B cell (primary cell): ENCODE data around the gene DENND2A. TPM values are rescaled to one million over a fixed set of nuclear protein-coding genes. Genes with fewer than 3 reads are reported as not detected.

Experiments used
- ATAC-seq: fragments of 200-7000 bp; cut with Tn5 transposase; one replicate; pipeline ENCODE4 v1.10.0; 2021; ENCODE audit warnings: low read depth, mild to moderate bottlenecking, moderate number of reproducible peaks, moderate library complexity
- CTCF ChIA-PET: fragments of 350-600 bp; sonication (Branson Sonifier 250); formaldehyde crosslinking; loops from one replicate; lab custom pipeline; 2021; ENCODE audit warnings: antibody characterized with exemption, inconsistent platforms; lab: Charles Lee
- POLR2A ChIA-PET: fragments of 350-600 bp; sonication (Branson Sonifier 250); formaldehyde crosslinking; loops from one replicate; lab custom pipeline; 2021; ENCODE audit warnings: antibody characterized with exemption; lab: Charles Lee
- DNase-seq: peaks from one replicate; pipeline ENCODE4 v3.0.0; 2013
- H2AFZ ChIP-seq: 2 replicates; pipeline ENCODE4 v1.6.1; 2012; ENCODE audit warnings: mild to moderate bottlenecking, low read depth, low read length; ENCODE audit not compliant: insufficient read depth, poor library complexity, severe bottlenecking
- H3K27ac ChIP-seq, 2 donors: 1 replicate in 1 of 2; 2 replicates in 1 of 2; pipeline ENCODE4 v1.5.1; 2012 to 2013; ENCODE audit warnings: low read length in 2 of 2, mild to moderate bottlenecking in 2 of 2, moderate library complexity in 1 of 2
- H3K27me3 ChIP-seq, 4 experiments: fragments of 200-600 bp in 1 of 4; sonication (generic) in 1 of 4; replicated peaks in 1 of 4; 1 replicate in 2 of 4; 2 replicates in 2 of 4; pipeline versions ENCODE4 v1.6.1 to v1.7.0; 2013 to 2016; ENCODE audit warnings: low read length in 3 of 4, mild to moderate bottlenecking in 2 of 4, mixed read lengths in 1 of 4, moderate library complexity in 1 of 4; ENCODE audit not compliant: insufficient read depth in 4 of 4, control insufficient read depth in 3 of 4; ENCODE audit errors: control extremely low read depth in 1 of 4
- H3K36me3 ChIP-seq, 2 experiments: replicated peaks in 1 of 2; 1 replicate in 1 of 2; 2 replicates in 1 of 2; pipeline versions ENCODE4 v1.6.1 to v1.7.1; 2013; ENCODE audit warnings: low read length in 1 of 2; ENCODE audit not compliant: insufficient read depth in 2 of 2, control insufficient read depth in 1 of 2; ENCODE audit errors: control extremely low read depth in 1 of 2, extremely low read depth in 1 of 2
- H3K4me1 ChIP-seq, 2 donors: fragments of 200-600 bp in 1 of 2; sonication (generic) in 1 of 2; 1 replicate in 1 of 2; 2 replicates in 1 of 2; pipeline versions ENCODE4 v1.5.1 to v1.6.1; 2013 to 2017; ENCODE audit warnings: low read length in 2 of 2; ENCODE audit not compliant: control insufficient read depth in 2 of 2, insufficient read depth in 2 of 2
- H3K4me2 ChIP-seq: replicated peaks from 2 replicates; pipeline ENCODE3; 2012; ENCODE audit warnings: mild to moderate bottlenecking, low read depth, low read length; ENCODE audit not compliant: poor library complexity, severe bottlenecking
- H3K4me3 ChIP-seq, 5 experiments: fragments of 200-600 bp in 1 of 5; sonication (generic) in 1 of 5; 1 replicate in 3 of 5; 2 replicates in 2 of 5; pipeline versions ENCODE4 v1.5.1 to v1.7.0; 2011 to 2016; ENCODE audit warnings: low read length in 4 of 5, mild to moderate bottlenecking in 4 of 5, low read depth in 2 of 5, control low read depth in 1 of 5, moderate library complexity in 1 of 5; ENCODE audit not compliant: insufficient read depth in 1 of 5; ENCODE audit errors: control extremely low read depth in 1 of 5, extremely low read depth in 1 of 5
- H3K79me2 ChIP-seq: fragments of 200-600 bp; sonication (generic); one replicate; pipeline ENCODE4 v1.6.0; 2016; ENCODE audit warnings: low read length; ENCODE audit not compliant: control insufficient read depth, insufficient read depth
- H3K9ac ChIP-seq: fragments of 200-600 bp; sonication (generic); 2 replicates; pipeline ENCODE4 v1.6.1; 2017; ENCODE audit warnings: mild to moderate bottlenecking, low read length, moderate library complexity
- H3K9me3 ChIP-seq, 3 donors: one replicate each; pipeline versions ENCODE4 v1.6.1 to v1.7.1; 2013; ENCODE audit warnings: low read length in 2 of 3; ENCODE audit not compliant: control insufficient read depth in 2 of 3, insufficient read depth in 1 of 3; ENCODE audit errors: control extremely low read depth in 1 of 3
- H4K20me1 ChIP-seq: 2 replicates; pipeline ENCODE4 v1.6.0; 2012; ENCODE audit warnings: mild to moderate bottlenecking, low read length; ENCODE audit not compliant: insufficient read depth, control insufficient read depth, poor library complexity, severe bottlenecking
- H3K27ac Mint-ChIP-seq: one replicate; pipeline ENCODE4 v1.8.0; 2021; ENCODE audit warnings: mixed read lengths
- H3K27me3 Mint-ChIP-seq: one replicate; pipeline ENCODE4 v1.8.0; 2021; ENCODE audit warnings: mixed read lengths
- H3K4me1 Mint-ChIP-seq: one replicate; pipeline ENCODE4 v1.8.0; 2021; ENCODE audit warnings: mixed read lengths
- H3K4me3 Mint-ChIP-seq: one replicate; pipeline ENCODE4 v1.8.0; 2021; ENCODE audit warnings: mixed read lengths
- H3K9me3 Mint-ChIP-seq: one replicate; pipeline ENCODE4 v1.8.0; 2022; ENCODE audit warnings: mixed read lengths; ENCODE audit not compliant: insufficient read depth
- EZH2 ChIP-seq: IDR thresholded peaks from 2 replicates; pipeline ENCODE4 v1.6.1; 2012; ENCODE audit warnings: borderline replicate concordance, low read depth, mild to moderate bottlenecking, moderate library complexity, low read length; ENCODE audit not compliant: insufficient read depth, poor library complexity, severe bottlenecking
- WGBS: methylation state at CpG from one replicate; pipeline ENCODE4 v1.1.5; 2013; ENCODE audit warnings: missing lambda C conversion rate; ENCODE audit not compliant: insufficient coverage; 5-methylcytosine and 5-hydroxymethylcytosine counted together
- intact Hi-C: fragments of 100-400 bp; cut with micrococcal nuclease; formaldehyde crosslinking; loops from one replicate; pipeline ENCODE4 v1.10.0; 2022
- polyA plus RNA-seq: library from polyadenylated mRNA; depleted of rRNA; stranded (reverse); fragments of >200 nt; gene quantifications from 2 replicates; pipeline ENCODE4 v1.2.3, GENCODE V29; 2012
- total RNA-seq, 2 donors: library from RNA; stranded (reverse); fragments of 120-200 nt in 1 of 2; gene quantifications; 1 replicate in 1 of 2; 2 replicates in 1 of 2; pipeline versions ENCODE4 v1.2.3 to v1.2.4, GENCODE V29; 2013 to 2022
- TF ChIP-seq, protein P1 (sequence below): fragments of 200-600 bp; IDR thresholded peaks from one replicate; pipeline ENCODE4 v1.8.0; 2022; ENCODE audit warnings: antibody characterized with exemption, mild to moderate bottlenecking

Gene DENND2A
- total and polyA plus RNA-seq, 2 donors (not counting 1 experiment from before 2014, with no cell fraction given) = 0.31 TPM; not detected in 1

DNA sequence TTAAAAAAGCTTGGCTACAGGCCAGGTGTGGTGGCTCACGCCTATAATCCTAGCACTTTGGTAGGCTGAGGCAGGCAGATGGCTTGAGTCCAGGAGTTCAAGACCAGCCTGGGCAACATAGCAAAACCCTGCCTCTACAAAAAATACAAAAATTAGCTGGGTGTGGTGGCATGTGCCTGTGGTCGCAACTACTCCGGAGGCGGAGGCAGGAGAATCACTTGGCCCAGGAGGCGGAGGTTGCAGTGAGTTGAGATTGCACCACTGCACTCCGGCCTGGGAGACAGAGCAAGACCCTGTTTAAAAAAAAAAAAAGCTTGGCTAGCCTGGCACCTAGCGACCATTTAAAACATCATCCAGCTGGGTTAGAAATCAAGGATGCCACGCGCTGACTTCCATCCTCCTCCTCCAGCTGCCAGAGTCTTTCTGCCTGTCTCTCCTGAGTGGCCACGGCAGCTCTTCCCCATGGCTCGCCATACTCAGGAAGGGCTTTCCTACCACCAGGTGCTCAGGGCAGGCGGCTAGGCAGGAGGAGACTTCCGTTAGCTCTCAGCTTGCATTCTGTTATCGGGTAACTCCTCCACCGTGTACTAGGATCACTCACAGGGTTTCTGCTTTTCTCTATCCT, 45.0 kb downstream of the DENND2A start:
- no peaks in the 10 kb centered on the region for H3K4me1 ChIP-seq
- intact Hi-C loops = no loop called here
- CTCF ChIA-PET = interaction anchor here (0.7 to 1.2 kb wide), 2 partner anchors 10 to 13 kb away, joined by 4 read pairs; no protein-coding TSS in a partner anchor
- no peak overlapping the region for H3K27ac Mint-ChIP-seq
- DNase-seq = no peak
- H3K9ac ChIP-seq = no peak overlapping the region
- H3K4me1 Mint-ChIP-seq = peaks cover 3% of the 10 kb centered on the region
- H3K9me3 ChIP-seq = no peaks in the 10 kb centered on the region
- no peaks in the 10 kb centered on the region for H3K9me3 Mint-ChIP-seq
- POLR2A ChIA-PET = no interaction called here
- H4K20me1 ChIP-seq = no peaks in the 10 kb centered on the region
- no peaks in the 10 kb centered on the region for H3K79me2 ChIP-seq
- no peak for TF ChIP-seq EZH2
- TF ChIP-seq, protein P1, sequence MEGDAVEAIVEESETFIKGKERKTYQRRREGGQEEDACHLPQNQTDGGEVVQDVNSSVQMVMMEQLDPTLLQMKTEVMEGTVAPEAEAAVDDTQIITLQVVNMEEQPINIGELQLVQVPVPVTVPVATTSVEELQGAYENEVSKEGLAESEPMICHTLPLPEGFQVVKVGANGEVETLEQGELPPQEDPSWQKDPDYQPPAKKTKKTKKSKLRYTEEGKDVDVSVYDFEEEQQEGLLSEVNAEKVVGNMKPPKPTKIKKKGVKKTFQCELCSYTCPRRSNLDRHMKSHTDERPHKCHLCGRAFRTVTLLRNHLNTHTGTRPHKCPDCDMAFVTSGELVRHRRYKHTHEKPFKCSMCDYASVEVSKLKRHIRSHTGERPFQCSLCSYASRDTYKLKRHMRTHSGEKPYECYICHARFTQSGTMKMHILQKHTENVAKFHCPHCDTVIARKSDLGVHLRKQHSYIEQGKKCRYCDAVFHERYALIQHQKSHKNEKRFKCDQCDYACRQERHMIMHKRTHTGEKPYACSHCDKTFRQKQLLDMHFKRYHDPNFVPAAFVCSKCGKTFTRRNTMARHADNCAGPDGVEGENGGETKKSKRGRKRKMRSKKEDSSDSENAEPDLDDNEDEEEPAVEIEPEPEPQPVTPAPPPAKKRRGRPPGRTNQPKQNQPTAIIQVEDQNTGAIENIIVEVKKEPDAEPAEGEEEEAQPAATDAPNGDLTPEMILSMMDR = no peak
- no peaks in the 10 kb centered on the region for H3K36me3 ChIP-seq
- H3K4me3 ChIP-seq = no peak overlapping the region
- no peak overlapping the region for H3K27ac ChIP-seq
- H2AFZ ChIP-seq = no peak overlapping the region
- WGBS = 96% methylated on average over 14 of the region's 15 CpGs
- no peak overlapping the region for H3K4me3 Mint-ChIP-seq
- H3K4me2 ChIP-seq = no peak overlapping the region
- H3K27me3 ChIP-seq = peaks cover 0 to 13% (median 2%) of the 10 kb centered on the region in 4 experiments
- H3K27me3 Mint-ChIP-seq = peaks cover 24% of the 10 kb centered on the region
- ATAC-seq = no peak

DNA sequence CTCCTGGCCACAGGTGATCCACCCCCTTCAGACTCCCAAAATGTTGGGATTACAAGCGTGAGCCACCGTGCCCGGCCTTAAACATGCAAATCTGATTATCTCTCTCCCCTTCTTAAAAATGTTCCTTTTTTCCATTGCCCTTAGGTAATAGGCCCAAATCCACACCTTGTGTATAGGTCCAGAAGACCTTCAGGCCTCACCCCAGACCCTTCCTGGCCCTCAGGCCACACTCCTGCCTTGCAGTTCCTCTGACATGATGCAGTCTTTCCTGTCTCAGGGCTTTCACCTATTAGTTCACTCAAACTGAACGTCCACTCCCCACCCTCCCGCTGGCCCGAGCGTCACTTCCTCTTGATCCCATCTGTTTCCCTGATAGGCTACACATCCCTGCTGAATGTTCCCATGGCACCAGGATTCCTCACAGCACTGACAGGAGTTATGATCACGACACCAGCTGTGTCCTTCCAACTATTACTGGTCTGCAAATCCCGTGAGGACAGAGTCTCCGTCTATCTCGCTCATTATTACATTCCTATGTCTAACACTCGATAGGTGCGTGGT, 46.4 kb downstream of the DENND2A start:
- Histone ChIP-seq H3K79me2 (no peaks in the 10 kb centered on the region), H3K4me3 (no peak overlapping the region), H3K27me3 (peaks cover 0 to 13% (median 2%) of the 10 kb centered on the region in 4 experiments), H3K4me2 (no peak overlapping the region), H3K36me3 (no peaks in the 10 kb centered on the region), H3K9ac (no peak overlapping the region), H4K20me1 (no peaks in the 10 kb centered on the region), H3K4me1 (no peaks in the 10 kb centered on the region), H3K27ac (no peak overlapping the region), H3K9me3 (no peaks in the 10 kb centered on the region), H2AFZ (no peak overlapping the region)
- DNase-seq (no peak), ATAC-seq (no peak)
- peaks cover 16% of the 10 kb centered on the region for H3K27me3 Mint-ChIP-seq
- WGBS = 78% methylated on average over 8 of the region's 13 CpGs
- POLR2A ChIA-PET = no interaction called here
- TF ChIP-seq, protein P1 = no peak
- TF ChIP-seq EZH2 = no peak
- H3K9me3 Mint-ChIP-seq = no peaks in the 10 kb centered on the region
- H3K4me3 Mint-ChIP-seq = no peak overlapping the region
- H3K27ac Mint-ChIP-seq = no peak overlapping the region
- intact Hi-C loops = no loop called here
- CTCF ChIA-PET = no interaction called here
- peaks cover 3% of the 10 kb centered on the region for H3K4me1 Mint-ChIP-seq
